Caco-2 (cell line): ENCODE data around the gene KCNJ3. TPM values are rescaled to one million over a fixed set of nuclear protein-coding genes. Genes with fewer than 3 reads are reported as not detected.

ENCODE experiments used
- BruUV-seq: library from RNA; stranded (reverse); fragments of 400-500 nt; replicated peaks from 2 replicates; lab custom pipeline; 2021; lab: Mats Ljungman, UMichigan
- CTCF ChIA-PET: fragments of 300-600 bp; sonication (Branson Sonifier 250); formaldehyde crosslinking; loops from one replicate; lab custom pipeline; 2022; ENCODE audit warnings: antibody characterized with exemption; lab: Charles Lee
- POLR2A ChIA-PET: fragments of 300-600 bp; sonication (Branson Sonifier 250); formaldehyde crosslinking; loops from one replicate; lab custom pipeline; 2022; ENCODE audit warnings: antibody characterized with exemption; lab: Charles Lee
- DNase-seq, 2 experiments: peaks; one replicate each; pipeline versions ENCODE4 v3.0.0 to v3.0.0-alpha.2; 2020 to 2022
- H3K27me3 ChIP-seq: replicated peaks from 2 replicates; pipeline ENCODE4 v1.6.0; 2011; ENCODE audit warnings: low read length; ENCODE audit not compliant: control insufficient read depth, insufficient read depth
- H3K36me3 ChIP-seq: 2 replicates; pipeline ENCODE4 v1.5.1; 2011; ENCODE audit warnings: low read length; ENCODE audit not compliant: control insufficient read depth, insufficient read depth
- H3K4me1 ChIP-seq: fragments of 250-450 bp; sonication (Bioruptor Pico); 2 replicates; pipeline ENCODE4 v1.5.1; 2020; ENCODE audit warnings: mild to moderate bottlenecking
- H3K4me3 ChIP-seq: 2 replicates; pipeline ENCODE4 v1.5.1; 2011; ENCODE audit warnings: low read depth, mild to moderate bottlenecking, control low read depth, low read length
- H3K9me3 ChIP-seq: fragments of 250-450 bp; sonication (Bioruptor Pico); 2 replicates; pipeline ENCODE4 v1.5.1; 2020; ENCODE audit warnings: mild to moderate bottlenecking, moderate library complexity
- H3K27ac Mint-ChIP-seq: one replicate; pipeline ENCODE4 v1.8.0; 2022; ENCODE audit warnings: mixed read lengths; ENCODE audit not compliant: unreplicated experiment
- H3K27me3 Mint-ChIP-seq: one replicate; pipeline ENCODE4 v1.8.0; 2022; ENCODE audit warnings: mixed read lengths; ENCODE audit not compliant: insufficient read depth, unreplicated experiment
- H3K36me3 Mint-ChIP-seq: one replicate; pipeline ENCODE4 v1.8.0; 2022; ENCODE audit warnings: mild to moderate bottlenecking, mixed read lengths; ENCODE audit not compliant: insufficient read depth, unreplicated experiment
- H3K4me1 Mint-ChIP-seq: one replicate; pipeline ENCODE4 v1.8.0; 2022; ENCODE audit warnings: low read depth, mixed read lengths; ENCODE audit not compliant: unreplicated experiment
- H3K4me3 Mint-ChIP-seq: one replicate; pipeline ENCODE4 v1.8.0; 2022; ENCODE audit warnings: mild to moderate bottlenecking, moderate library complexity, mixed read lengths; ENCODE audit not compliant: unreplicated experiment
- H3K9me3 Mint-ChIP-seq: one replicate; pipeline ENCODE4 v1.8.0; 2022; ENCODE audit warnings: mixed read lengths; ENCODE audit not compliant: unreplicated experiment
- intact Hi-C: fragments of 100-400 bp; cut with micrococcal nuclease; formaldehyde crosslinking; loops from one replicate; pipeline ENCODE4 v1.10.0; 2022; ENCODE audit not compliant: unreplicated experiment
- total RNA-seq: library from RNA; stranded (reverse); gene quantifications from 2 replicates; pipeline ENCODE4 v1.2.3, GENCODE V29; 2022
- TF ChIP-seq, protein P1 (sequence below), 2 experiments: fragments of 200-600 bp in 1 of 2; IDR thresholded peaks; 1 replicate in 1 of 2; 2 replicates in 1 of 2; pipeline versions ENCODE4 v1.5.1 to v1.8.0; 2011 to 2022; ENCODE audit warnings: antibody characterized with exemption in 1 of 2, control low read depth in 1 of 2, inconsistent platforms in 1 of 2, low read depth in 1 of 2, low read length in 1 of 2, mild to moderate bottlenecking in 1 of 2, moderate library complexity in 1 of 2; ENCODE audit not compliant: insufficient read depth in 1 of 2, severe bottlenecking in 1 of 2, unreplicated experiment in 1 of 2

Gene KCNJ3
- total RNA-seq, 1 experiment from 2014 or later = not detected

DNA sequence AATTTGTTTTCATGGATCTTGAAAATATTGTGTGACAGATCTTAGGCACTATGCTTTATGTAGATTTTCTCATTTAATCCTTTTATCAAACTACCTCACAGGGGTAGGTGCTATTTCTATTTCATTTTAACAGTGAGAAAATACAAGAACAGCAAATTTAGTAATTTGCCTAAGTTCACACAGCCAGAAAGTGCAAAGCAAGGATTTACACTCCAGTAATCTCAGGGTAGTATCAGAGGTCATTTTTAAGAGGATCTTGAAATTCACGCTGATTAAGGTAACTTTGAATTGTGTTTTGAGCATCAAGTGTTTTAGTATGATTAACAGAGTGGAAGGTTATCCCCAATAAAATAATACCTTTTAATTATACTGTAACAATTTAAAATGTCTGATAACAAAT lies 10.1 kb upstream of the KCNJ3 start:
- Mint-ChIP-seq H3K9me3 (no peaks in the 10 kb centered on the region), H3K36me3 (no peaks in the 10 kb centered on the region), H3K4me3 (no peak overlapping the region), H3K27ac (no peak overlapping the region), H3K27me3 (peaks cover 14% of the 10 kb centered on the region), H3K4me1 (no peaks in the 10 kb centered on the region)
- Histone ChIP-seq H3K27me3 (no peaks in the 10 kb centered on the region; the same call in 1 of the 2 replicates), H3K4me3 (no peak overlapping the region), H3K9me3 (no peaks in the 10 kb centered on the region), H3K36me3 (no peaks in the 10 kb centered on the region), H3K4me1 (no peaks in the 10 kb centered on the region)
- CTCF ChIA-PET = no interaction called here
- TF ChIP-seq, protein P1, sequence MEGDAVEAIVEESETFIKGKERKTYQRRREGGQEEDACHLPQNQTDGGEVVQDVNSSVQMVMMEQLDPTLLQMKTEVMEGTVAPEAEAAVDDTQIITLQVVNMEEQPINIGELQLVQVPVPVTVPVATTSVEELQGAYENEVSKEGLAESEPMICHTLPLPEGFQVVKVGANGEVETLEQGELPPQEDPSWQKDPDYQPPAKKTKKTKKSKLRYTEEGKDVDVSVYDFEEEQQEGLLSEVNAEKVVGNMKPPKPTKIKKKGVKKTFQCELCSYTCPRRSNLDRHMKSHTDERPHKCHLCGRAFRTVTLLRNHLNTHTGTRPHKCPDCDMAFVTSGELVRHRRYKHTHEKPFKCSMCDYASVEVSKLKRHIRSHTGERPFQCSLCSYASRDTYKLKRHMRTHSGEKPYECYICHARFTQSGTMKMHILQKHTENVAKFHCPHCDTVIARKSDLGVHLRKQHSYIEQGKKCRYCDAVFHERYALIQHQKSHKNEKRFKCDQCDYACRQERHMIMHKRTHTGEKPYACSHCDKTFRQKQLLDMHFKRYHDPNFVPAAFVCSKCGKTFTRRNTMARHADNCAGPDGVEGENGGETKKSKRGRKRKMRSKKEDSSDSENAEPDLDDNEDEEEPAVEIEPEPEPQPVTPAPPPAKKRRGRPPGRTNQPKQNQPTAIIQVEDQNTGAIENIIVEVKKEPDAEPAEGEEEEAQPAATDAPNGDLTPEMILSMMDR (IDR thresholded peaks at IDR 0.05; ENCODE audit: insufficient read depth in 1 of 2, low read depth in 1 of 2, low read length in 1 of 2, severe bottlenecking in 1 of 2, unreplicated experiment in 1 of 2) = no peak
- POLR2A ChIA-PET = no interaction called here
- no TSS peak for BruUV-seq
- DNase-seq = no peak
- intact Hi-C loops = loop anchor here (5.0 kb wide), 1 partner anchor 66 kb away; no protein-coding TSS in a partner anchor

DNA sequence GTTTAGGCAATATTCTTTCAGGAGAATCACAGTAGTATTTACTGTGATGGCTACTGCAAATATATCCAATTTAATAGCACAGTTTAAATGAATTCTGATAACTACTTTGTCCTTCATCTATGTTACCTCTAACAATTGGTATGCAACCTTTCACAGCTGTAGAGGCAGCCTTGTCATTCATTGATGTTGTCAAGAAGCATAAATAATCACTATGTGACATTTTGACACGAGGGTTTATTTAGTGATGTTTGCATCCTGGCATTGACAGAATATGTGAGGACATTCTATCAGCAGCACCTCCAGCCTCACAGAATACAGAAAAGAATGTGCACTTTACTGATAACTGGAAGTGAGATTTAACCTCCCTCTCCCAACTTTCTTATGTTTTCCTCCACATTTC lies 9.3 kb upstream of the KCNJ3 start:
- Mint-ChIP-seq H3K4me3 (no peak overlapping the region), H3K9me3 (no peaks in the 10 kb centered on the region), H3K27me3 (peaks cover 14% of the 10 kb centered on the region), H3K36me3 (no peaks in the 10 kb centered on the region), H3K27ac (no peak overlapping the region), H3K4me1 (no peaks in the 10 kb centered on the region)
- Histone ChIP-seq H3K27me3 (no peaks in the 10 kb centered on the region; the same call in 1 of the 2 replicates), H3K4me1 (no peaks in the 10 kb centered on the region), H3K4me3 (no peak overlapping the region), H3K36me3 (no peaks in the 10 kb centered on the region), H3K9me3 (no peaks in the 10 kb centered on the region)
- no TSS peak for BruUV-seq
- intact Hi-C loops = loop anchor here (5.0 kb wide), 1 partner anchor 67 kb away; no protein-coding TSS in a partner anchor
- ChIA-PET CTCF (no interaction called here), POLR2A (no interaction called here)
- DNase-seq = no peak
- TF ChIP-seq, protein P1 (IDR thresholded peaks at IDR 0.05; ENCODE audit: insufficient read depth in 1 of 2, low read depth in 1 of 2, low read length in 1 of 2, severe bottlenecking in 1 of 2, unreplicated experiment in 1 of 2) = no peak

DNA sequence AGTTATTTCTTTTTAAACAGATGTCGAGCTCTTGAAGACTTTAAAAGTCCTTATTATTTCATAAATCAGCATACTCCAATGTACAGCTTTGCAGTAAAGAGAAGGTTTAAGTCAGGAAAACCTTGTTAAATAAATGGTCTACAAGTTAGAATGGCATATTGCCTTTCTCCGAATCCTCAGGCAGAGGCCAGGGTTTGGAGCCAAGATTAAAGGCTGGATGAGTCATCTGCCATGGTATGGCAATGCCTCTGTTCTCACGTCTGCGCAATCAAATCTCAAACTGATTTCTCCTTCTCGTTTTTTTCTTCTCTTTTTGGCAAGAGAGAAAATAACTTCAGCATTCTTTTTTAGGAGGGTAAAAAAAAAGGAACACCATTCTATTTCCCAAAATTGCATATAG lies 5.6 kb upstream of the KCNJ3 start:
- CTCF ChIA-PET = no interaction called here
- DNase-seq = no peak

More for the DNA sequence above, 5.6 kb upstream of the KCNJ3 start:
- Mint-ChIP-seq H3K4me1 (no peaks in the 10 kb centered on the region), H3K27me3 (peaks cover 16% of the 10 kb centered on the region), H3K27ac (no peak overlapping the region), H3K9me3 (no peaks in the 10 kb centered on the region), H3K36me3 (no peaks in the 10 kb centered on the region), H3K4me3 (no peak overlapping the region)
- POLR2A ChIA-PET = no interaction called here
- BruUV-seq = no TSS peak
- H3K4me1 ChIP-seq = 0 out of 2 replicates have a peak, but pooled peaks cover 6% of the 10 kb centered on the region
- intact Hi-C loops = no loop called here
- H3K36me3 ChIP-seq = no peaks in the 10 kb centered on the region
- H3K4me3 ChIP-seq = no peak overlapping the region
- H3K27me3 ChIP-seq = no peaks in the 10 kb centered on the region; the same call in 1 of the 2 replicates
- no peaks in the 10 kb centered on the region for H3K9me3 ChIP-seq
- TF ChIP-seq, protein P1 (IDR thresholded peaks at IDR 0.05; ENCODE audit: insufficient read depth in 1 of 2, low read depth in 1 of 2, low read length in 1 of 2, severe bottlenecking in 1 of 2, unreplicated experiment in 1 of 2) = no peak
